ENCODE measurements around the gene CPS1.

CPS1 gene

GRCh38 chr2:210559182-210559581, 2.8 kb downstream of the CPS1 start:
- no peaks in the 10 kb centered on the region for H3K79me2 ChIP-seq (ENCODE audit: insufficient read depth, low read length)
- H2AFZ ChIP-seq (ENCODE audit: low read length) = no peak overlapping the region
- no peaks in the 10 kb centered on the region for H3F3A ChIP-seq (ENCODE audit: insufficient read depth, low read length)
- no peak overlapping the region for H3K4me3 ChIP-seq (ENCODE audit: low read depth, low read length, poor library complexity, severe bottlenecking)
- no peak overlapping the region for H3K27ac ChIP-seq (ENCODE audit: low read depth, low read length, poor library complexity, severe bottlenecking)
- no peaks in the 10 kb centered on the region for H4K20me1 ChIP-seq (ENCODE audit: insufficient read depth, low read length)
- no peaks in the 10 kb centered on the region for H3K4me1 ChIP-seq (ENCODE audit: insufficient read depth, low read length, severe bottlenecking)
- H3K4me2 ChIP-seq (ENCODE audit: low read length) = no peak overlapping the region
- no peaks in the 10 kb centered on the region for H3K36me3 ChIP-seq (ENCODE audit: insufficient read depth, low read length)
- no peaks in the 10 kb centered on the region for H3K9me2 ChIP-seq (ENCODE audit: low read depth, low read length)
- TF ChIP-seq EZH2 (IDR thresholded peaks at IDR 0.05; ENCODE audit: borderline replicate concordance, low read length) = no peak
- TF ChIP-seq CTCF (IDR thresholded peaks at IDR 0.05; ENCODE audit: low read length) = no peak
- no peak overlapping the region for H3K9ac ChIP-seq (ENCODE audit: low read length)
- no peaks in the 10 kb centered on the region for H3K27me3 ChIP-seq (ENCODE audit: insufficient read depth, low read length)
- no peaks in the 10 kb centered on the region for H3K9me3 ChIP-seq (ENCODE audit: low read length)

GRCh38 chr2:210561475-210561874, 5.1 kb downstream of the CPS1 start:
- H3K9me3 ChIP-seq (ENCODE audit: low read length) = no peaks in the 10 kb centered on the region
- no peaks in the 10 kb centered on the region for H3K27me3 ChIP-seq (ENCODE audit: insufficient read depth, low read length)
- H3K4me2 ChIP-seq (ENCODE audit: low read length) = no peak overlapping the region
- H3K4me3 ChIP-seq (ENCODE audit: low read depth, low read length, poor library complexity, severe bottlenecking) = no peak overlapping the region
- no peak overlapping the region for H3K9ac ChIP-seq (ENCODE audit: low read length)
- H3K4me1 ChIP-seq (ENCODE audit: insufficient read depth, low read length, severe bottlenecking) = no peaks in the 10 kb centered on the region
- H2AFZ ChIP-seq (ENCODE audit: low read length) = no peak overlapping the region
- TF ChIP-seq CTCF (IDR thresholded peaks at IDR 0.05; ENCODE audit: low read length) (no peak), EZH2 (IDR thresholded peaks at IDR 0.05; ENCODE audit: borderline replicate concordance, low read length) (no peak)
- no peaks in the 10 kb centered on the region for H3K79me2 ChIP-seq (ENCODE audit: insufficient read depth, low read length)
- no peaks in the 10 kb centered on the region for H4K20me1 ChIP-seq (ENCODE audit: insufficient read depth, low read length)
- H3K9me2 ChIP-seq (ENCODE audit: low read depth, low read length) = no peaks in the 10 kb centered on the region
- H3F3A ChIP-seq (ENCODE audit: insufficient read depth, low read length) = no peaks in the 10 kb centered on the region
- H3K36me3 ChIP-seq (ENCODE audit: insufficient read depth, low read length) = no peaks in the 10 kb centered on the region
- H3K27ac ChIP-seq (ENCODE audit: low read depth, low read length, poor library complexity, severe bottlenecking) = no peak overlapping the region

GRCh38 chr2:210562091-210562490, 5.7 kb downstream of the CPS1 start:
- no peak overlapping the region for H3K9ac ChIP-seq (ENCODE audit: low read length)
- H3K4me1 ChIP-seq (ENCODE audit: insufficient read depth, low read length, severe bottlenecking) = no peaks in the 10 kb centered on the region
- H3K9me2 ChIP-seq (ENCODE audit: low read depth, low read length) = no peaks in the 10 kb centered on the region
- no peaks in the 10 kb centered on the region for H3K9me3 ChIP-seq (ENCODE audit: low read length)
- H3K36me3 ChIP-seq (ENCODE audit: insufficient read depth, low read length) = no peaks in the 10 kb centered on the region
- H3K4me2 ChIP-seq (ENCODE audit: low read length) = no peak overlapping the region
- no peak overlapping the region for H3K27ac ChIP-seq (ENCODE audit: low read depth, low read length, poor library complexity, severe bottlenecking)
- TF ChIP-seq EZH2 (IDR thresholded peaks at IDR 0.05; ENCODE audit: borderline replicate concordance, low read length) (no peak), CTCF (IDR thresholded peaks at IDR 0.05; ENCODE audit: low read length) (no peak)
- H3K4me3 ChIP-seq (ENCODE audit: low read depth, low read length, poor library complexity, severe bottlenecking) = no peak overlapping the region
- H4K20me1 ChIP-seq (ENCODE audit: insufficient read depth, low read length) = no peaks in the 10 kb centered on the region
- no peaks in the 10 kb centered on the region for H3F3A ChIP-seq (ENCODE audit: insufficient read depth, low read length)
- H2AFZ ChIP-seq (ENCODE audit: low read length) = no peak overlapping the region
- no peaks in the 10 kb centered on the region for H3K27me3 ChIP-seq (ENCODE audit: insufficient read depth, low read length)
- H3K79me2 ChIP-seq (ENCODE audit: insufficient read depth, low read length) = no peaks in the 10 kb centered on the region

All from OCI-LY1 (cell line).